GM13977 (cell line): Measurements from ENCODE around the gene MET.

Experiments used
- DNase-seq: peaks from one replicate; pipeline ENCODE4 v3.0.0; 2012; ENCODE audit warnings: low spot score
- in situ Hi-C: fragments of 300-500 bp; cut with MboI; formaldehyde crosslinking; loops from one replicate; pipeline ENCODE4 v1.12.0; 2022; ENCODE audit warnings: low sequenced_read_pairs, low pct_unique_long_range_greater_than_20kb, mixed read lengths, inconsistent platforms; ENCODE audit not compliant: unreplicated experiment
- TF ChIP-seq, protein P1 (sequence below): IDR thresholded peaks from 2 replicates; pipeline ENCODE4 v1.5.1; 2012; ENCODE audit warnings: mild to moderate bottlenecking, control low read depth; ENCODE audit not compliant: insufficient read depth; ENCODE audit errors: extremely low read depth, missing control alignments

Gene MET

DNA sequence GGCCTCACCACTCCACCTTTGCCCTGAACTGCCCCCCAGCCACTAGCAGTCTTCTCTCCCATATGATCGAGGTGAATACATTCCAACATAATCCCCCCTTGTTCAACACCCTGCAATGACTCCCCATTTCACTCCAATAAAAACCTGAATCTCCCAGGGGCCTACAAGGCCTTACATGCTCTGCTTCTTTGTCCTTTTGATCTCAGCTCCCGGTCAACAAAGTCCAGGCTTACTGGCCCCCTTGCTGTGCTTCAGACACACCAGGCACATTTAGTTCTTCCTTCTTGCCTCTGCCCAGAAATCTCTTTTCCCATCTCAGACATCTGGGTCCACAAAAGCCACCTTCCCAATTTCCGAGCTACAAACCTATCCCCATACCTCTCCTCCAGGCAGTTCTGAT, 14.0 kb downstream of the MET start:
- no peak for DNase-seq
- TF ChIP-seq, protein P1, sequence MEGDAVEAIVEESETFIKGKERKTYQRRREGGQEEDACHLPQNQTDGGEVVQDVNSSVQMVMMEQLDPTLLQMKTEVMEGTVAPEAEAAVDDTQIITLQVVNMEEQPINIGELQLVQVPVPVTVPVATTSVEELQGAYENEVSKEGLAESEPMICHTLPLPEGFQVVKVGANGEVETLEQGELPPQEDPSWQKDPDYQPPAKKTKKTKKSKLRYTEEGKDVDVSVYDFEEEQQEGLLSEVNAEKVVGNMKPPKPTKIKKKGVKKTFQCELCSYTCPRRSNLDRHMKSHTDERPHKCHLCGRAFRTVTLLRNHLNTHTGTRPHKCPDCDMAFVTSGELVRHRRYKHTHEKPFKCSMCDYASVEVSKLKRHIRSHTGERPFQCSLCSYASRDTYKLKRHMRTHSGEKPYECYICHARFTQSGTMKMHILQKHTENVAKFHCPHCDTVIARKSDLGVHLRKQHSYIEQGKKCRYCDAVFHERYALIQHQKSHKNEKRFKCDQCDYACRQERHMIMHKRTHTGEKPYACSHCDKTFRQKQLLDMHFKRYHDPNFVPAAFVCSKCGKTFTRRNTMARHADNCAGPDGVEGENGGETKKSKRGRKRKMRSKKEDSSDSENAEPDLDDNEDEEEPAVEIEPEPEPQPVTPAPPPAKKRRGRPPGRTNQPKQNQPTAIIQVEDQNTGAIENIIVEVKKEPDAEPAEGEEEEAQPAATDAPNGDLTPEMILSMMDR, result no peak
- in situ Hi-C loops, result no loop called here

DNA sequence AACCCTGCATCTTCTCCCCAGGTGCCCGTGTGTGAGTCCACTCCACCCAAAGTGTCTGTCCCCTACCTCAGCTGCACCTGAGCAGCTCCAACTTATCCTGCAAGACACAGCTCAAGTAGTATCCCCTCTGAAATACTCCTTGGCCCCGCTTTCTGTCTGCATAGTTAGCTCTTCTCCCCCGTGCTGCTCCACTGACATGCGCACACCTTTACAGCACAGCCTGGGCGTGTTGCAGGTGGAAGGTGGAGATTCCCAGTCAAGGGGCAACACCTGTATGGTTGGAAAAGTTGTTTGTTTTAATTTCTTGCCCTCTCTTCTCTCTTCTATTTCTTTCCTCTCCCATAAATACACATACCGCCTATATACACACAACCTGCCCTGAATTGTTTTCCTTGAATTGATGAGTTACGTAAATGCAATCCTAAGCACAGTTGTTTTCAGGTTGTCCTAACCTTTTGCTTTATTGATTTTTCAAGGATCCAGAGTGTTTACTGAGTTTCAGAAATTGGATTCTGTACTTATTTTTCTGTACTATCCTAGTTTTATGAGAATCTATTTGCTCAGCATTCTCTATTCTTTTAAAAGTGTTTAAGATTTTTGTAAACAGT, 14.9 kb downstream of the MET start:
- no peak for DNase-seq
- TF ChIP-seq, protein P1, result no peak
- in situ Hi-C loops, result no loop called here

DNA sequence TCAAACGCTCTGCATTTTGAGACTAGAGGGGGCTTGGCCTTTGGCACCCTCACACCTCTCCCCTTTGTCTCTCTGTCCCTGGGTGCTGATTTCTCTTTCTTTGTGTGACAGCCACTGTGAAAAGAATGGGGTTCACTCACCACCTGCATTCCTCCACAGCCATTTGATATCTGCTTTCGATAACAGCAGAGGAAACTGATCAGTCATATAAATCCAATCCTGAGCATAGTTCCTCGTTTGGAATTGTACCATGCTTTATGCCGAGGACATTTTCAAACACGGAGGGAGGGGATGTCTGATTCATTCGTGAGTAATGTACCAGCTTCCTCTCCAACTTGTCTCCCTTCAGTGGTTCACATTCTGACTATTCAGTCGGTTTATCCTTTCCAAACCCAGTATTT, 15.8 kb downstream of the MET start:
- no peak for DNase-seq
- TF ChIP-seq, protein P1, result no peak
- in situ Hi-C loops, result no loop called here

DNA sequence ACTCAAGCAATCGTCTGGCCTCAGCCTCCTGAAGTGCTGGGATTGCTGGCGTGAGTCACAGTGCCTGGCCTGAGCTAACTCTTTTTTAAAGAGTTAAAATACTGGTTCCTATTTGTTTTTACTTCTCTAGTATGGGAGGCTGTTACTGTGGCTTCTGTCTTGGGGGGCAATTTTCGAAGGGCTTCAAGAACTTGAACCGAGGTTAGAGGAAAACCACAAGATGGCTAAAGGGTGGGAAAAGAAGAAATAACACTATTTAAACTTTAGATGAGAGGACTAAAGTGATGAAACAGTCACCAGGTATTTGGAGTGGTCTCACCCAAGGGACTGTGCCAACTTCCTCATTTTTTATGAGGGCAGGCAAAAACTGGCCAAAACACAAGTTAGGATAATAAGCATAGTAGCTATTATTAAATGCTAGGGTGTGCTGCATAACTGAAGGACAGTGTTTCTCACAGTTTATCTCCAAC, 17.8 kb downstream of the MET start:
- no peak for DNase-seq
- TF ChIP-seq, protein P1, result no peak
- in situ Hi-C loops, result no loop called here

DNA sequence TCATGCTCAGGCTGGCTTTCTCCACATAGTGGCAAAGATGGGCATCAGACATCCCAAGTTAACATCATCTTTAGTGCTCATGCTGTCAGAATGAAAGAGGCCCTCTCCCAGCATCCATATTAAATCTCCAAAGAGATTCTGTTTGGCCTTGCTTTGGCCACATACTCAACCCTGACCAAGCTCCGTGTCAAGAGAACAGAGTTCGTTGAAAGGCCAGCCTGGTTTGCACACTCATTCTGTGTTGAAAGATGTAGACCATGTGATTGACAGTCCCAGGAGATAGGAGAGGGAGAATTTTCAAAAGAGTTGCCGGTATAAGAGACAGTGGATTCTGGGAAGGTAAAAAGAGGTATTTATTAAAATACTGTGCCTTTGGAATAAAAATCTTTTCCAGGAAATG, 19.7 kb downstream of the MET start:
- TF ChIP-seq, protein P1, result no peak
- no peak for DNase-seq
- in situ Hi-C loops, result no loop called here

DNA sequence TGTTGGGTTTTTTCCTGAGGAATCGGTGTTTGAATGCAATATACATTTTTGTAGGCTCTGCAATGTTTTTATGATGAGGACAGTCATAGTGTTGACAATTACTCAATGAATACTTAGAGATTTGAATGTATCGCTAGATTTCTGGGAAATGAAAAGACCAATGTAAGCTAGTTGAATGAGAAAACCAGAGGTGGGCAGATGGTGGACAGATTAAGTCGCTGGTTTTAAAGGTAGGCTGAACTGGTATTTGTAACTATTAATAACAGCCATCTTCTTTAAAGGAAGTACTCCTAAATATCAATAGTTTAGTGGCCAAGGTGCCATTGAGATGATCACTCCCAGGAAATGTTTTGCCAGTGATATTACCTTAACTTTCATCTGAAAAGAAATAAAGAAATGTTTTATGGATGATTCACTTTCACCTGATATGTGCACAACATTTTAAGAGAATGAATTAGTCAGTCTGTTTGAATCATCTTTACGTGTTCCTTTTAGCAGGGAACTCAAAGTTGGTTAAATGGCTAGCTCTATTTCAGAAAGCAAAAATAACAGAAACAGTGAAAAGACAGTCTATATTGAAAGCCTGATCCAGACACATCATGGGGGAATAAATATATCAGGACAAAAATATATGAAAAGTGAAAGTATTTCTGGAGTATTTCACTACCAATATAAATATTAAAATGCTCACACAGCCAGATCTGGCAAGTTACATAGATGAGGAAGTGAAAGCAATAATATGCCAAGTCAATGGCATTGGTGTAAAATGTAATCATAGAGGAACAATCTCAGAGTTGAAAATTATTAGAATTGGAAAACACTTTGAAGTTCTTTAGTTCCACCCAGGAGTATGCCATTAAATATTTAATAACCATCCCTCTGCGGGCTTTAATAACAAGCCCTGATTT, 20.7 kb downstream of the MET start:
- DNase-seq, result no peak
- TF ChIP-seq, protein P1, result no peak
- in situ Hi-C loops, result no loop called here
